Epithelial cell of esophagus (primary cell): ENCODE results near the gene SECTM1.

Source experiments
- DNase-seq: peaks from one replicate; pipeline ENCODE4 v3.0.0; 2010; ENCODE audit warnings: low read depth
- H3K4me3 ChIP-seq: 2 replicates; pipeline ENCODE4 v1.5.1; 2011; ENCODE audit warnings: mild to moderate bottlenecking, low read length, control low read depth
- TF ChIP-seq, protein P1 (sequence below): IDR thresholded peaks from 2 replicates; pipeline ENCODE4 v1.5.1; 2011; ENCODE audit warnings: low read depth, mild to moderate bottlenecking, low read length, control low read depth, inconsistent platforms; ENCODE audit not compliant: insufficient read depth; ENCODE audit errors: missing control alignments

Gene SECTM1

DNA sequence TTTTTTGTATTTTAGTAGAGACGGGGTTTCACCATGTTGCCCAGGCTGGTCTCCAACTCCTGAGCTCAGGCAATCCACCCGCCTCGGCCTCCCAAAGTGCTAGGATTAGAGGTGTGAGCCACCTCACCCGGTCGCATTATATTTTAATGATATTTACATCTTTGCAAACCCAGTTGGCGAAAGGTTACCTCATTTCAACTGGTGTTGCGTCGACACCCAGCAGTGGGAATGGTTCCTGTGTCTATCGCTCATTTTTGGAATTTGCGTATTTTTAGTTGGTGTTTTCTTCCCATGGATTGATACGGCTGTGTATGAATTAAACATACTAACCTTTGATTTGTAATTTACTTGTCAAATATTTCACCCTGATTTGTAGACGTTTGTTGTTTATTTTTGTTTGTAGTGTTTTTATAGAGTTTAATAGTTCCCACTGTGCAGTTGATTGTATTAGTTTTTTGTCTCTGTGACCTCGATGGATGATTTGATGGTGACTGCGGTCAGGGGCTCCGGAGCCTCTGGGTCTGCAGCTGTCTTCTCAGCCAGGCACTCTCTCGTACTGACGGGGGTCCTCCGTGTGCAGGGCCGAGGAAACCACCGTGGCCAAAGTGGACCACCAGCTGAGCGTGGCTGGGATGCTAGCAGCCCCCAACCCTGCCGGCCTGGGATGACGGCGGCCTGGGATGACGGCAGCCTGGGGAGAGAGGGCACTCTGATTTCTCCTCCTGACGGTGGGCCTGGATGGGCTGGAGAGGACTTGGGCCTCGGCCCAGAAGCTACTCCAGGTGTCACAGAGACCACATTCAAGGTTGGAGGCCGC lies 20.2 kb downstream of the SECTM1 start:
- DNase-seq: no peak
- TF ChIP-seq, protein P1, sequence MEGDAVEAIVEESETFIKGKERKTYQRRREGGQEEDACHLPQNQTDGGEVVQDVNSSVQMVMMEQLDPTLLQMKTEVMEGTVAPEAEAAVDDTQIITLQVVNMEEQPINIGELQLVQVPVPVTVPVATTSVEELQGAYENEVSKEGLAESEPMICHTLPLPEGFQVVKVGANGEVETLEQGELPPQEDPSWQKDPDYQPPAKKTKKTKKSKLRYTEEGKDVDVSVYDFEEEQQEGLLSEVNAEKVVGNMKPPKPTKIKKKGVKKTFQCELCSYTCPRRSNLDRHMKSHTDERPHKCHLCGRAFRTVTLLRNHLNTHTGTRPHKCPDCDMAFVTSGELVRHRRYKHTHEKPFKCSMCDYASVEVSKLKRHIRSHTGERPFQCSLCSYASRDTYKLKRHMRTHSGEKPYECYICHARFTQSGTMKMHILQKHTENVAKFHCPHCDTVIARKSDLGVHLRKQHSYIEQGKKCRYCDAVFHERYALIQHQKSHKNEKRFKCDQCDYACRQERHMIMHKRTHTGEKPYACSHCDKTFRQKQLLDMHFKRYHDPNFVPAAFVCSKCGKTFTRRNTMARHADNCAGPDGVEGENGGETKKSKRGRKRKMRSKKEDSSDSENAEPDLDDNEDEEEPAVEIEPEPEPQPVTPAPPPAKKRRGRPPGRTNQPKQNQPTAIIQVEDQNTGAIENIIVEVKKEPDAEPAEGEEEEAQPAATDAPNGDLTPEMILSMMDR: no peak
- H3K4me3 ChIP-seq: no peak overlapping the region

DNA sequence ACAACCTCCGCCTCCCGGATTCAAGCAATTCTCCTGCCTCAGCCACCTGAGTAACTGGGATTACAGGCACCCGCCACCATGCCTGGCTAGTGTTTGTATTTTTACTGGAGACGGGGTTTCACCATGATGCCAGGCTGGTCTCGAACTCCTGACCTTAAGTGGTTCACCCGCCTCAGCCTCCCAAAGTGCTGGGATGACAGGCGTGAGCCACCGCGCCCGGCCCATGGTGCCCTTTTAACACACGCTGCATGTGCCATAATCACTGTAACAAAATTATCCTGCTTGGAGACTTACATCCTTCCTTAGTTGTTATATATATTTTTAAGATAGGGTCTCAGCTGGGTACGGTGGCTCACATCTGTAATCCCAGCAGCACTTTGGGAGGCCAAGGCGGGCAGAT lies 21.6 kb downstream of the SECTM1 start:
- TF ChIP-seq, protein P1: no peak
- H3K4me3 ChIP-seq: no peak overlapping the region
- no peak for DNase-seq

DNA sequence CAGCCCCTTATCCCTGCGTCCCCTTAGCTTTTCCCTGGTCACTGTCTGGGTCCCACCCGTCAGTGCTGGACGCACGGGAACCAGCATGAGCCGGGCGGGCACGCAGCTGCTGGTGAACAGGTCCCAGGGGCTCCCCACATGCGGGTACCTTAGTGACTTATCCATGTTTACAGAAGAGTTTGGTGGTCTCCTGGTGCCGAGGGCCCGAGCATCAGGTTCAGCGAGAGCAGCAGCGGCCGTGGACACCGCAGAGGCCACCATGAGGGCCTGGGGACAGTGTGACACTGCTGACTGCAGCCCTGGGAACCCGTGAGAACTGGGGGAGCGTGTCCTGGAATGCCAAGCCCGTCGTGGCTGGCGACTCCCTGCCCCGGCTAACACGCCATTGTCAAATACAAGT lies 22.7 kb downstream of the SECTM1 start:
- TF ChIP-seq, protein P1: no peak
- DNase-seq: no peak
- H3K4me3 ChIP-seq: no peak overlapping the region

- TF ChIP-seq, protein P1: no peak
- H3K4me3 ChIP-seq: no peak overlapping the region
- no peak for DNase-seq
Measured at GRCh38 chr17:82309656-82310570, 23.7 kb downstream of the SECTM1 start.

GRCh38 chr17:82305727-82306300 lies 27.8 kb downstream of the SECTM1 start:
- DNase-seq: no peak
- TF ChIP-seq, protein P1: no peak
- no peak overlapping the region for H3K4me3 ChIP-seq

DNA sequence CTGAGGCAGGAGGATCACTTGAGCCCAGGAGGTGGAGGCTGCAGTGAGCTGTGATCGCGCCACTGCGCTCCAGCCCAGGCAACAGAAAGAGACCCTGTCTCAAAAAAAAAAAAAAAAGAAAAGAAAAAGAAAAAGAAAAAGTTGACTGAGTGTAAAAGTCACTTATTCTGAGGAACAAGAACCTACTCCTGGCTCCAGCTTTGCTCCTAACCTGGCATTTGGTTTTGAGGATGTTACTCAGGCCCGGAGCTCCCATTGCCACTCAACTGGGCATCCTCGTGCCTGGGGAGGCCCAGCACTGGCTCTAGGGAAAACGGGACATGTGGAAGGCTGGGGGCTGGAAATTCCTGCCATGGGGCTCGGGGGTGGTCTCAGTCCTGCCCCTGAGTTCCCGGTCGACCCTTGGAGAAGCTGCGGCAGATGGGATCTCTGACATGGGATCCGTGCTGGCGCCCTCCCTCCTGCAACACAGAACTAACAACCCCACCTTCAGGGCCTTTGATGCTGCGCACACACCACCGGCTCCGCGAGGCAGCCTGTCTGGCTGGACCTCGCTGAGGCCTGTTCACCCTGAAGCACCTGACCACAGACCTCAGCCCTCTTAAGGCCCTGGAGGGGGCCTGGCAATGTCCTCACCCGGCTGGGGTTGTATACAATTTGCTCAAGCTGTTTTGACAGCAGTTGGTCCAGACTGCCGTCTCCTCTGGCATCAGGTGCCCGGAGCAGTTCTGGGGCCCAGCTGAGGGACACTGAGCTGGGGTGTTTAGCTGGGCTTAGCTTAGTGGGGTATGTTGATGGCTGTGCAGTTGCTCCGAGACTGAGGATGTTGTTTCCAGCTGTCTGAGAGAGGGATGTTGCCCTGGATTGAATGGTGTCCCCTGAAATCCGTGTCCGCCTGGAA lies 28.5 kb downstream of the SECTM1 start:
- DNase-seq: no peak
- TF ChIP-seq, protein P1: no peak
- H3K4me3 ChIP-seq: no peak overlapping the region
